Panc1 (cell line): ENCODE data around the gene GPR55. TPM values are rescaled to one million over a fixed set of nuclear protein-coding genes. Genes with fewer than 3 reads are reported as not detected.

Experiments used
- ATAC-seq: fragments of 200-7000 bp; cut with Tn5 transposase; 2 replicates; pipeline ENCODE4 v1.9.1; 2020; ENCODE audit warnings: mild to moderate bottlenecking, moderate library complexity
- BruUV-seq: library from RNA; stranded (reverse); fragments of 400-500 nt; replicated peaks from 2 replicates; lab custom pipeline; 2021; lab: Mats Ljungman, UMichigan
- CTCF ChIA-PET: fragments of 300-600 bp; sonication (Branson Sonifier 250); formaldehyde crosslinking; loops from one replicate; lab custom pipeline; 2022; ENCODE audit warnings: antibody characterized with exemption; lab: Charles Lee
- POLR2A ChIA-PET: fragments of 300-600 bp; sonication (Branson Sonifier 250); formaldehyde crosslinking; loops from one replicate; lab custom pipeline; 2022; ENCODE audit warnings: antibody characterized with exemption; lab: Charles Lee
- DNase-seq: peaks from one replicate; pipeline ENCODE4 v3.0.0-alpha.2; 2010; ENCODE audit warnings: low read depth, low spot score
- H3K27ac ChIP-seq: 2 replicates; pipeline ENCODE4 v1.5.1; 2011; ENCODE audit warnings: mild to moderate bottlenecking, low read length, inconsistent platforms
- H3K27me3 ChIP-seq: fragments of 200-500 bp; sonication (Bioruptor generic); 2 replicates; pipeline ENCODE4 v1.6.0; 2014; ENCODE audit warnings: low read length, inconsistent platforms; ENCODE audit not compliant: control insufficient read depth, insufficient read depth
- H3K36me3 ChIP-seq: fragments of 200-500 bp; sonication (Bioruptor generic); 2 replicates; pipeline ENCODE4 v1.5.1; 2014; ENCODE audit warnings: inconsistent platforms, mild to moderate bottlenecking, low read length, moderate library complexity; ENCODE audit not compliant: control insufficient read depth, insufficient read depth
- H3K4me1 ChIP-seq: 2 replicates; pipeline ENCODE4 v1.5.1; 2011; ENCODE audit warnings: inconsistent platforms, mild to moderate bottlenecking, low read length, moderate library complexity; ENCODE audit not compliant: control insufficient read depth, insufficient read depth
- H3K4me3 ChIP-seq, 2 experiments: 2 replicates each; pipeline ENCODE4 v1.5.1; 2011 to 2012; ENCODE audit warnings: low read depth in 2 of 2, low read length in 2 of 2, mild to moderate bottlenecking in 2 of 2, inconsistent platforms in 1 of 2, moderate library complexity in 1 of 2
- H3K9me3 ChIP-seq: fragments of 200-500 bp; sonication (Bioruptor generic); 2 replicates; pipeline ENCODE4 v1.5.1; 2014; ENCODE audit warnings: low read depth, mild to moderate bottlenecking, inconsistent platforms, low read length, moderate library complexity; ENCODE audit not compliant: control insufficient read depth, insufficient read depth
- POLR2AphosphoS5 ChIP-seq: IDR thresholded peaks from 2 replicates; pipeline ENCODE4 v1.6.1; 2012; ENCODE audit warnings: mild to moderate bottlenecking, low read depth, low read length, moderate library complexity
- SIN3A ChIP-seq: IDR thresholded peaks from 2 replicates; pipeline ENCODE4 v1.6.1; 2012; ENCODE audit warnings: low read depth, mild to moderate bottlenecking, low read length, moderate library complexity, borderline replicate concordance; ENCODE audit not compliant: insufficient read depth
- TCF7L2 ChIP-seq: IDR thresholded peaks from 2 replicates; pipeline ENCODE4 v1.6.1; 2011; ENCODE audit warnings: mild to moderate bottlenecking, low read depth, low read length, inconsistent platforms
- in situ Hi-C: cut with HindIII; loops from 2 replicates; pipeline ENCODE4 v1.10.0; 2016; ENCODE audit warnings: low sequenced_read_pairs, low pct_unique_long_range_greater_than_20kb
- intact Hi-C: fragments of 100-400 bp; cut with micrococcal nuclease; formaldehyde crosslinking; loops from one replicate; pipeline ENCODE4 v1.10.0; 2022; ENCODE audit not compliant: unreplicated experiment
- total RNA-seq: library from RNA; stranded (reverse); gene quantifications from one replicate; pipeline ENCODE4 v1.2.1, GENCODE V29; 2021; ENCODE audit not compliant: unreplicated experiment
- TF ChIP-seq, protein P1 (sequence below), 2 experiments: IDR thresholded peaks; 2 replicates each; pipeline ENCODE4 v1.6.1; 2011 to 2012; ENCODE audit warnings: low read depth in 2 of 2, control low read depth in 1 of 2, low read length in 1 of 2, mild to moderate bottlenecking in 1 of 2, moderate library complexity in 1 of 2; ENCODE audit not compliant: insufficient read depth in 1 of 2
- TF ChIP-seq, protein P2 (sequence below): fragments of 450-650 bp; IDR thresholded peaks from 2 replicates; pipeline ENCODE4 v1.5.1; 2017; ENCODE audit warnings: mild to moderate bottlenecking

Gene GPR55
- total RNA-seq, 1 experiment from 2014 or later, result 0.08 TPM

DNA sequence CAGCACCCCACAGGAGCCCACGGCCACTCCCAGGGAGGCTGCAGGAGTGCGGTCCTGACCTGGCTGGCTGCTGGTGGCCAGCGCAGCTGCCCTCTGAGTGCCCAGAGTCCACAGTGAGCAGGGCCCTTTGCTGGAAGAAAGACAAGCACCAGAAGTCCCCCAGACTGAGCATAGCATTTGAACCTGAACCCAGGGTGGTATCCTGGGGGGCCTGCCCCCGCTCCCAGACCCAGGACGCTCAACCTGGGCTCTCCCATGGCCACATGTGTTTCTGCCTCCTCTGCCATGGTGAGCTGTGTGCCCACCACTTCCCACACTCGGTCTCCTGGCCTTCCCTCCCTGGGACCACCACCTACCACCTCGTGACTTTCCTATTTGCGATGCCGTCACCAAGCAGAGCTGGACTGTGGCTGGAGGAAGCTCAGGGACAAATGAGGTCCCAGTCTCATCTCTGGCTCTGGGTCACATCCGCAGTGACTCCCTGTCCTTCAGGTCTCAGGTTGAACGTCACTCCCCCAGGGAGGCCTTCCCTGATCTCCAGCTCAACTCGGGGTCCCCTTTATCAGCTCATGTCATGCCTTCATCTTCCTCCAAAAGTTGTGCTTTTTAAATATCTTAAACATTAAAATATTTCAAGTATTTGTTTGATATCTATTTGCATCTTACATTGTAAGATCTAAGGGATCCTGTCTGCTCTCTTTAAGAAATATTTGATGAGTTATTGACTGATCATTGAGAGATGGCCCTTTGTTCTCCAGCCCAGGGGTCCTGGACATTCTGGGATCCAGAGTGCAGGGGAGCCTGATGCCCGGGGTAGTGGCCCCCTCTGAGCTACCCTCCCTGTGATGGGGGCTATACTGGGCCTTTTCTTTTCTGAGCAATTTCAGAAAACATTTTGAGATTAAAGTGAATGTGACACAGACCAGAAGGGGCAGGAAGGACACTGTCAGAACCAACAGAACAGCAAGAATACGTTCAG is 16.4 kb upstream of the GPR55 start:
- H3K4me1 ChIP-seq, result no peaks in the 10 kb centered on the region
- no TSS peak for BruUV-seq
- POLR2A ChIA-PET, result no interaction called here
- H3K27ac ChIP-seq, result no peak overlapping the region
- H3K36me3 ChIP-seq, result no peaks in the 10 kb centered on the region
- TF ChIP-seq POLR2AphosphoS5 (no peak), SIN3A (no peak), TCF7L2 (no peak)
- TF ChIP-seq, protein P1, sequence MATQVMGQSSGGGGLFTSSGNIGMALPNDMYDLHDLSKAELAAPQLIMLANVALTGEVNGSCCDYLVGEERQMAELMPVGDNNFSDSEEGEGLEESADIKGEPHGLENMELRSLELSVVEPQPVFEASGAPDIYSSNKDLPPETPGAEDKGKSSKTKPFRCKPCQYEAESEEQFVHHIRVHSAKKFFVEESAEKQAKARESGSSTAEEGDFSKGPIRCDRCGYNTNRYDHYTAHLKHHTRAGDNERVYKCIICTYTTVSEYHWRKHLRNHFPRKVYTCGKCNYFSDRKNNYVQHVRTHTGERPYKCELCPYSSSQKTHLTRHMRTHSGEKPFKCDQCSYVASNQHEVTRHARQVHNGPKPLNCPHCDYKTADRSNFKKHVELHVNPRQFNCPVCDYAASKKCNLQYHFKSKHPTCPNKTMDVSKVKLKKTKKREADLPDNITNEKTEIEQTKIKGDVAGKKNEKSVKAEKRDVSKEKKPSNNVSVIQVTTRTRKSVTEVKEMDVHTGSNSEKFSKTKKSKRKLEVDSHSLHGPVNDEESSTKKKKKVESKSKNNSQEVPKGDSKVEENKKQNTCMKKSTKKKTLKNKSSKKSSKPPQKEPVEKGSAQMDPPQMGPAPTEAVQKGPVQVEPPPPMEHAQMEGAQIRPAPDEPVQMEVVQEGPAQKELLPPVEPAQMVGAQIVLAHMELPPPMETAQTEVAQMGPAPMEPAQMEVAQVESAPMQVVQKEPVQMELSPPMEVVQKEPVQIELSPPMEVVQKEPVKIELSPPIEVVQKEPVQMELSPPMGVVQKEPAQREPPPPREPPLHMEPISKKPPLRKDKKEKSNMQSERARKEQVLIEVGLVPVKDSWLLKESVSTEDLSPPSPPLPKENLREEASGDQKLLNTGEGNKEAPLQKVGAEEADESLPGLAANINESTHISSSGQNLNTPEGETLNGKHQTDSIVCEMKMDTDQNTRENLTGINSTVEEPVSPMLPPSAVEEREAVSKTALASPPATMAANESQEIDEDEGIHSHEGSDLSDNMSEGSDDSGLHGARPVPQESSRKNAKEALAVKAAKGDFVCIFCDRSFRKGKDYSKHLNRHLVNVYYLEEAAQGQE (IDR thresholded peaks at IDR 0.05; ENCODE audit: insufficient read depth in 1 of 2, low read depth in 2 of 2, low read length in 1 of 2), result no peak
- TF ChIP-seq, protein P2, sequence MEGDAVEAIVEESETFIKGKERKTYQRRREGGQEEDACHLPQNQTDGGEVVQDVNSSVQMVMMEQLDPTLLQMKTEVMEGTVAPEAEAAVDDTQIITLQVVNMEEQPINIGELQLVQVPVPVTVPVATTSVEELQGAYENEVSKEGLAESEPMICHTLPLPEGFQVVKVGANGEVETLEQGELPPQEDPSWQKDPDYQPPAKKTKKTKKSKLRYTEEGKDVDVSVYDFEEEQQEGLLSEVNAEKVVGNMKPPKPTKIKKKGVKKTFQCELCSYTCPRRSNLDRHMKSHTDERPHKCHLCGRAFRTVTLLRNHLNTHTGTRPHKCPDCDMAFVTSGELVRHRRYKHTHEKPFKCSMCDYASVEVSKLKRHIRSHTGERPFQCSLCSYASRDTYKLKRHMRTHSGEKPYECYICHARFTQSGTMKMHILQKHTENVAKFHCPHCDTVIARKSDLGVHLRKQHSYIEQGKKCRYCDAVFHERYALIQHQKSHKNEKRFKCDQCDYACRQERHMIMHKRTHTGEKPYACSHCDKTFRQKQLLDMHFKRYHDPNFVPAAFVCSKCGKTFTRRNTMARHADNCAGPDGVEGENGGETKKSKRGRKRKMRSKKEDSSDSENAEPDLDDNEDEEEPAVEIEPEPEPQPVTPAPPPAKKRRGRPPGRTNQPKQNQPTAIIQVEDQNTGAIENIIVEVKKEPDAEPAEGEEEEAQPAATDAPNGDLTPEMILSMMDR, result no peak
- in situ Hi-C loops, result no loop called here
- intact Hi-C loops, result no loop called here
- DNase-seq (no peak), ATAC-seq (no peak)
- H3K27me3 ChIP-seq, result no peaks in the 10 kb centered on the region
- CTCF ChIA-PET, result no interaction called here
- H3K4me3 ChIP-seq, result no peak overlapping the region
- H3K9me3 ChIP-seq, result peaks cover 8% of the 10 kb centered on the region; the same call in 1 of the 2 replicates

DNA sequence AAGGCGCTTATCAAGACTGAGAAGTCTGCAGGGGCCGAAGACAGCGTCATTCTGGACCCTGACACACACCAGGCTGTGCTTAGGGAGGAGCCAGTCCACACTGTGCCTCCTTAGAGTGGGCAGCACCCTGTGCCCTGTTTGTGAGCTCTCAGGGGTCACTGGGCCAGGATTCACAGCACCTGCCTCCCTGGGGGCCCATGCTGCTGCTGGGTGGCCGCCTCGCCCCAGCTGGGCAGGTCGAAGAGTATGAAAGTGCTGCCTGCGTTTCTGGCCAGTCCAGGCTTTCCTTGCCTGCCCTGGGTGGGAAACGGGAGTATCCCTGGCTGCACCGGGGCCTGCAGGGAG is 15.4 kb upstream of the GPR55 start:
- no peak for DNase-seq
- BruUV-seq, result no TSS peak
- TF ChIP-seq, protein P1 (IDR thresholded peaks at IDR 0.05; ENCODE audit: insufficient read depth in 1 of 2, low read depth in 2 of 2, low read length in 1 of 2), result no peak
- no peak for TF ChIP-seq SIN3A
- TF ChIP-seq POLR2AphosphoS5, result no peak
- TF ChIP-seq TCF7L2, result no peak
- TF ChIP-seq, protein P2, result no peak
- no peak overlapping the region for H3K27ac ChIP-seq
- intact Hi-C loops (no loop called here), in situ Hi-C loops (no loop called here)
- no peaks in the 10 kb centered on the region for H3K27me3 ChIP-seq
- ATAC-seq, result no peak
- ChIA-PET POLR2A (no interaction called here), CTCF (no interaction called here)
- no peak overlapping the region for H3K4me3 ChIP-seq
- H3K36me3 ChIP-seq, result no peaks in the 10 kb centered on the region
- no peaks in the 10 kb centered on the region for H3K4me1 ChIP-seq
- peaks cover 8% of the 10 kb centered on the region; the same call in 1 of the 2 replicates for H3K9me3 ChIP-seq
